ENCODE results near the gene EPHA7.

Gene EPHA7

GRCh38 chr6:93343476-93343875 is 75.9 kb downstream of the EPHA7 start:
- no peak for TF ChIP-seq CTCF (IDR thresholded peaks at IDR 0.05)

GRCh38 chr6:93341900-93342613 is 77.3 kb downstream of the EPHA7 start:
- no peak for TF ChIP-seq CTCF (IDR thresholded peaks at IDR 0.05)

- TF ChIP-seq CTCF (IDR thresholded peaks at IDR 0.05) = no peak
Observed at GRCh38 chr6:93337772-93338394, 81.5 kb downstream of the EPHA7 start.

- TF ChIP-seq CTCF (IDR thresholded peaks at IDR 0.05) = no peak
Observed at GRCh38 chr6:93337014-93337413, 82.3 kb downstream of the EPHA7 start.

GRCh38 chr6:93329301-93330000 is 89.9 kb downstream of the EPHA7 start:
- TF ChIP-seq CTCF (IDR thresholded peaks at IDR 0.05) = no peak

- no peak for TF ChIP-seq CTCF (IDR thresholded peaks at IDR 0.05)
Observed at GRCh38 chr6:93327857-93328256, 91.5 kb downstream of the EPHA7 start.

GRCh38 chr6:93325761-93326160 is 93.6 kb downstream of the EPHA7 start:
- no peak for TF ChIP-seq CTCF (IDR thresholded peaks at IDR 0.05)
